Measurements from ENCODE around the gene IL15.
"Not testable (repeated sequence)": the region's sequence is repeated elsewhere in the genome, so short reads cannot be mapped to it uniquely, and the experiment has no call there.

The IL15 gene

GRCh38 chr4:141705048-141705746 is 68.8 kb downstream of the IL15 start:
- DNase-seq, result no peak

GRCh38 chr4:141705747-141706377 is 69.5 kb downstream of the IL15 start:
- no peak for DNase-seq

DNA sequence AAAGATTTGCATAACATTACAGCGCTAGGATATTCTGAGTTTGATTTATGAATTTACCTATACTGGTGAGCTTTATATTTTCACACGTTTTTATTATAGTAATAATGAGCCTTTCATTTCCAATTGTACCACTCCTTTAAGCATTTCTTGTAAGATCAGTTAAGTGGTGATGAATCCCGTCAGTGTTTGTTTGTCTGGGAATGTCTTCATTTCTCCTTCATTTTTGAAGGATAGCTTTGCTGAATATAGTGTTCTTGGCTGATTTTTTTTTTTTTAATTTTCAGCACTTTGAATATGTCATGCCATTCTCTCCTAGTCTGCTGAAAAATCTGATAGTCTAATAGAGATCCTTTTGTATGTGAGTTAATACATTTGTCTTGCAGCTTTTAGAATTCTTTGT is 70.1 kb downstream of the IL15 start:
- DNase-seq, result no peak

DNA sequence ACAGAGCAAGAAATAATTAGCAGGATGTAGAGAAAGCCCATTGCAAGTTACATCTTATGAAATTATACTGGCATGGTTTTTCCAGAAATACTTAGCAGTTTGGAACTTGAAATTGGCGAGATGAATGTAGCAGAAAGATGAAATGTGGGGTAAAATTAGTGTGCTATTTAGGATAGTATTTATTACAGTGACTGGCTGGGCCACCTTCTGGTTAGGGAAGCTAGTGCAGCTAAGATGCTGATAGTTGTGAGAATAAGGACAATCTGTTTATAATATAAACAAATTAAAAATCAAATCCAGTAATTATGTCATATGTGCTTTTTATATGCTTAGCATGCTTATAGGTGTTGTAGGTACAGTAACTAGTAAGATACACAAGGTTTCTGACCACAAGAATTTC is 74.8 kb downstream of the IL15 start:
- DNase-seq, result no peak

- DNase-seq, result no peak
These were observed 76.8 kb downstream of the IL15 start for GRCh38 chr4:141713185-141713584.

- no peak for DNase-seq
These were observed 77.5 kb downstream of the IL15 start for GRCh38 chr4:141713771-141714445.

DNA sequence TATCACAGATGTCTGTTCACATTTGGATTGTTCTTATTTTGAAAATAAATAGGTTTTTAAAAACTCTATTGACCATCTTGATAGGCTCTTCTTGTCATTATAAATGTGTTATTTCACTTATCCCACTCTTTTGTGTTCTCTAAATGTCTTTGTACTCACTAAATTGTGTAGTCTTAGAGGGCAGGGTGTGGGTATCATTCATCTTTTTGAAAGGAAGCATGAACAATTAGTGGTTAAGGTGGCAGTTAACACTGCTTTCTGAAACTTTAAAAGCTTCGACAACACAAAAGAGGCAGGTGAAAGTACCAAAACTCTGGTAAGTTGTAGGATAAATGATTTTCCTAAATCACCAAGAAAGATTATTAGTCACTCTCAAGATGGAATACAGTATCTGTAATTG is 83.2 kb downstream of the IL15 start:
- DNase-seq, result no peak

- no peak for DNase-seq
These were observed 84.8 kb downstream of the IL15 start for GRCh38 chr4:141721174-141721573.

- no peak for DNase-seq
These were observed 88.3 kb downstream of the IL15 start for GRCh38 chr4:141724646-141725045.

GRCh38 chr4:141727420-141727819 is 91.0 kb downstream of the IL15 start:
- DNase-seq, result no peak

- no peak for DNase-seq
These were observed 94.4 kb downstream of the IL15 start for GRCh38 chr4:141730805-141731204.

- DNase-seq, result no peak
These were observed 95.1 kb downstream of the IL15 start for GRCh38 chr4:141731481-141731880.

DNA sequence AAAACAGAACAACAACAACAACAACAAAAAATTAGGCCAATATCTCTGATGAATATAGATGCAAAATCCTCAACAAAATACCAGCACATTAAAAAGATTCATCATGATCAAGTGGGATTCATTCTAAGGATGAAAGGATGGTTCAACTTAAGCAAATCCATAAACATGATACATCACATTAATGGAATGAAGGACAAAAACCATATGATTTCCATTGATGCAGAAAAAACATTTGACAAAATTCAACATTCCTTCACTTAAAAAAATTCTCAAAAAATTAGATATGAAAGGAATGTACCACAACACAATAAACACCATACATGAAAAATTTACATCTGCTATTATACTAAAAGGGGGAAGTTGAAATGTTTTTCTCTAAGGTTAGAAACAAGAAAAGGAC is 103.3 kb downstream of the IL15 start:
- DNase-seq, result no peak

DNA sequence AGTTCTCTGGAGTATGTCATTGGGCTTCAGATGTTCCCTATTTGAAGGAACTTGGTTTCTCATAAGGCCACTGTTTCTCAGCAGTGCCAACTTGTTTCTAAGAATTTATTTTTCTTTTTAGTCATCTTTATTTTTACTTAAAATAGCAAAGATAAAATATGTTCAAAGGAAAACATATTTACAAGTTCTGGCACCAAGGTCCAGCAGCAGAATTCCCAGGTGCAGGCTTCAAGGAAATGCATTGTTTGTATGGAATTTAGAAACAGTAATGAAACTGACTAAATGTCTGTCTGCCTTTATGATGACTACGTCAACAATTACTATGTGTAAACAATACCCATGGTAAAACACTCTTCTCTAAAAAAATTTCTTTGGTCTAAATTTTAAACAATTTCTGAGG is 109.6 kb downstream of the IL15 start:
- no peak for DNase-seq

DNA sequence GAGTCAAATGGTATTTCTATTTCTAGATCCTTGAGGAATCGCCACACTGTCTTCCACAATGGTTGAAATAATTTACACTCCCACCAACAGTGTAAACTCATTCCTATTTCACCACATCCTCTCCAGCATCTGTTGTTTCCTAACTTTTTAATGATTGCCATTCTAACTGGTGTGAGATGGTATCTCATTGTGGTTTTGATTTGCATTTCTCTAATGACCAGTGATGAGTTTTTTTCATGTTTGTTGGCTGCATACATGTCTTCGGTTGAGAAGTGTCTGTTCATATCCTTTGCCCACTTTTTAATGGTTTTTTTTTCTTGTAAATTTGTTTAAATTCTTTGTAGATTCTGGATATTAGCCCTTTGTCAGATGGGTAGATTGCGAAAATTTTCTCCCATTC is 115.4 kb downstream of the IL15 start:
- not testable (repeated sequence) for DNase-seq

DNA sequence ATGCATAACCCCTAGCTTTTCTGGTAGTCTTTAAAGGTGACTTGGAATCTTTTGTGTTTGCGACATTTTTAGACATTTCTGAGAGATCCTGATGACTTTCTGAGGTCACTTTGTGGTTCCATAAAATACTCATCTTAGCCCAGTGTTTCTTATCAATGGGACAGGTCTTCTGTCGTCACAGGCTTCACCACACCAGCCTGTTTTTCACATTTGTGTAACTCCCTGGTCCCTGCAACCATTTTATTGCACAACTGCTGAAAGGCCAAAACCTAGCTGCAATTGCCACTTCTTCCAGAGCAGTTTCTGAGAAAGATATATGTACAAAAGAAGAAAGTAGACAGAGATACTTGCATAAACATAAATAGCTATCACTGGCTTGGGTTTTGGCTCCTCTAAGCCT is 120.9 kb downstream of the IL15 start:
- DNase-seq, result no peak

DNA sequence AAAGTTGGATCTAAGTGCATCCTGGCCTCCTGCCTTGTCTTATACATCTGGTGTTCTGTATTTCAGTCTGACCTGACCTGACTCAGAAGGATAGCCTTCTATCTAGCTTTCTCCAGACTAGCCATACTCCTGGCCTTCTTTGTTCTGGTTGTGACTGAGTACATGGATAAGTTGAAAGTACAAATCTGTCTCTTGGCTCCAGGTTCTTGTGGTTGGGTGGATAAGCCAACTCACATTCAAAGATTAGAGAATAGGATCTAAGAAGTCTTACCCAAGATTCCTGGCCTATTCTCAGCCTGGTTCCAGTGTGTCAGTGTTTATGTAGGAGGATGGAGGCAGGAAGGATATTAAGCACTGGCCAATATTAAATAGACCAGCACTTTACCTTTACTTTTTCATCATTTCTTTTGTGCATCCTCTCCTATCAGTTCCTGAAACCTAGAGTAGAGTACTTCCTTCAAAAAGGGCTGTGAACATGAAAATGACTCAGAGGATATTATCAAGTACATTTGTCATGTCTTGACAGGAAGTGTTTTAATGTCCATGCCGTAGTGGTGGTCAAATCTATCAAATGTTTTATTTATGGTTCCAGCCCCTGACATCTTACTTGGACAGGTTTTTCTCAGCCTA is 123.5 kb downstream of the IL15 start:
- no peak for DNase-seq

- no peak for DNase-seq
These were observed 125.5 kb downstream of the IL15 start for GRCh38 chr4:141761926-141762325.

GRCh38 chr4:141763374-141763773 is 127.0 kb downstream of the IL15 start:
- no peak for DNase-seq

GRCh38 chr4:141768954-141769353 is 132.6 kb downstream of the IL15 start:
- DNase-seq, result no peak

DNA sequence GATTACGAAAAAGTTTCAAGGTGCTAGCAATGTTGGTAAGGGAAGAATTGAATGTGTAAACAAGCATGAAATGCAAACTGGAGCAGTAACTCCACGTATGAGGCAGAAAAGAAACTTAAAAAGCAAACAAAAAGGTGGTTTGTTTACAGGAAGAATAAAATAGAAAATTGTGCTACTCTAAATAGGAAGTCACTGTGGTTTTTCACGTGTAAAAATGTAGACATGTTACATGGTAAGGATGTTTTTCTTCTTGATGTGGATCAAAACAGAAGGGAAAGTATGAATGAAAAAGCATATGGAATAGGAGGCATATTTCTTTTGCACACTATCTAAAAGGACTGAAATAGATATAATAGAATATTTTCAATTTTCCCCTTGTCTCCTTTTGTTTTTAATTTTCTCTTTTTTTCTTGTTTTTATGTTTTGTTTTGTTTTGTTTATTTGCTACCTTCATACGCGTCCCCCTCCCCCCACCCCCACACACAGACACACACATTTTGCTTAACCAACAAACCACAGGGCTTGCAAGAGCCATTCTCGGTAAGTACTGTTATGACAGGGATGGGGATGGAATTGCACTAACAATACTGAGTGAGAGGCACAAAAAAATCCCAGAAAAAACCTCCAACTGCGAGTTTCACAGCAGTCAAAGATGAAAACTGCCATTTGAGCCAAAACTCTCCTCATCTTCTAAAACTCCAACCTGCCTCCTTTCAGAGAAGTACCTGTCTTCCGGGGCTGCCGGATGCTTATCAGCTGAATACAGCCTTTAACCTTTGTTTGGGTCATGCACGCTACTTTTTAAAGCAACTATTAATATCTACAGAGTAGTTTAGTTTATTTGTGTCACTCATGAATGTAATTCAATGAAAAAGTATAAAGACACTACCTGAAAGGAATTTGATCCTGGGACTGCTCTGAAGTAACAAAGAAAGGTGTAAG is 135.8 kb downstream of the IL15 start:
- no peak for DNase-seq

GRCh38 chr4:141772838-141773237 is 136.5 kb downstream of the IL15 start:
- no peak for DNase-seq

- DNase-seq, result no peak
These were observed 145.8 kb downstream of the IL15 start for GRCh38 chr4:141782205-141782604.
